MCF 10A (cell line): ENCODE results near the gene RIC8B. TPM values are rescaled to one million over a fixed set of nuclear protein-coding genes. Genes with fewer than 3 reads are reported as not detected.

Source experiments
- BruUV-seq: library from RNA; stranded (reverse); fragments of 400-500 nt; replicated peaks from 2 replicates; lab custom pipeline; 2021; lab: Mats Ljungman, UMichigan
- CTCF ChIA-PET: fragments of 300-600 bp; sonication (Branson Sonifier 250); formaldehyde crosslinking; extraction: SDS; loops from one replicate; lab custom pipeline; 2021; ENCODE audit warnings: antibody characterized with exemption, inconsistent platforms; lab: Yijun Ruan, JAX
- POLR2A ChIA-PET: fragments of 300-600, 350-650 bp; sonication (Branson Sonifier 250); formaldehyde crosslinking; extraction: SDS; loops from one replicate; lab custom pipeline; 2020; ENCODE audit warnings: antibody characterized with exemption, inconsistent platforms; lab: Yijun Ruan, JAX
- DNase-seq: peaks from one replicate; pipeline ENCODE4 v3.0.0-alpha.2; 2018; ENCODE audit not compliant: unreplicated experiment
- H3K27ac Mint-ChIP-seq: one replicate; pipeline ENCODE4 v1.8.0; 2022; ENCODE audit warnings: mild to moderate bottlenecking, low read depth, mixed read lengths; ENCODE audit not compliant: unreplicated experiment
- H3K27me3 Mint-ChIP-seq: one replicate; pipeline ENCODE4 v1.8.0; 2022; ENCODE audit warnings: mixed read lengths; ENCODE audit not compliant: insufficient read depth, unreplicated experiment
- H3K36me3 Mint-ChIP-seq: one replicate; pipeline ENCODE4 v1.8.0; 2022; ENCODE audit warnings: mild to moderate bottlenecking, moderate library complexity, mixed read lengths; ENCODE audit not compliant: insufficient read depth, unreplicated experiment
- H3K4me1 Mint-ChIP-seq: one replicate; pipeline ENCODE4 v1.8.0; 2022; ENCODE audit warnings: mixed read lengths; ENCODE audit not compliant: insufficient read depth, unreplicated experiment
- H3K4me3 Mint-ChIP-seq: one replicate; pipeline ENCODE4 v1.8.0; 2022; ENCODE audit warnings: mild to moderate bottlenecking, moderate library complexity, mixed read lengths; ENCODE audit not compliant: unreplicated experiment
- H3K9me3 Mint-ChIP-seq: one replicate; pipeline ENCODE4 v1.8.0; 2022; ENCODE audit warnings: mixed read lengths; ENCODE audit not compliant: unreplicated experiment
- intact Hi-C: fragments of 100-400 bp; cut with micrococcal nuclease; formaldehyde crosslinking; loops from 2 replicates; pipeline ENCODE4 v1.14.1; 2022
- total RNA-seq: library from RNA; stranded (reverse); gene quantifications from 2 replicates; pipeline ENCODE4 v1.2.3, GENCODE V29; 2022
- TF ChIP-seq, protein P1 (sequence below): fragments of 200-600 bp; IDR thresholded peaks from one replicate; pipeline ENCODE4 v1.8.0; 2022; ENCODE audit warnings: antibody characterized with exemption, mild to moderate bottlenecking; ENCODE audit not compliant: unreplicated experiment

RIC8B gene
- total RNA-seq, 1 experiment from 2014 or later = 10.0 TPM

- POLR2A ChIA-PET = interaction anchor here (2.4 kb wide), 1 partner anchor 8 kb away, joined by 6 read pairs; no protein-coding TSS in a partner anchor
- no peak for DNase-seq
- Mint-ChIP-seq H3K27ac (no peak overlapping the region), H3K9me3 (no peaks in the 10 kb centered on the region), H3K27me3 (no peaks in the 10 kb centered on the region), H3K4me1 (peaks cover 27% of the 10 kb centered on the region), H3K36me3 (peaks cover 9% of the 10 kb centered on the region), H3K4me3 (no peak overlapping the region)
- intact Hi-C loops = loop anchor here (10.0 kb wide), 2 partner anchors 318 to 552 kb away; partner anchors contain the start of gene CRY1
- no TSS peak for BruUV-seq
- TF ChIP-seq, protein P1, sequence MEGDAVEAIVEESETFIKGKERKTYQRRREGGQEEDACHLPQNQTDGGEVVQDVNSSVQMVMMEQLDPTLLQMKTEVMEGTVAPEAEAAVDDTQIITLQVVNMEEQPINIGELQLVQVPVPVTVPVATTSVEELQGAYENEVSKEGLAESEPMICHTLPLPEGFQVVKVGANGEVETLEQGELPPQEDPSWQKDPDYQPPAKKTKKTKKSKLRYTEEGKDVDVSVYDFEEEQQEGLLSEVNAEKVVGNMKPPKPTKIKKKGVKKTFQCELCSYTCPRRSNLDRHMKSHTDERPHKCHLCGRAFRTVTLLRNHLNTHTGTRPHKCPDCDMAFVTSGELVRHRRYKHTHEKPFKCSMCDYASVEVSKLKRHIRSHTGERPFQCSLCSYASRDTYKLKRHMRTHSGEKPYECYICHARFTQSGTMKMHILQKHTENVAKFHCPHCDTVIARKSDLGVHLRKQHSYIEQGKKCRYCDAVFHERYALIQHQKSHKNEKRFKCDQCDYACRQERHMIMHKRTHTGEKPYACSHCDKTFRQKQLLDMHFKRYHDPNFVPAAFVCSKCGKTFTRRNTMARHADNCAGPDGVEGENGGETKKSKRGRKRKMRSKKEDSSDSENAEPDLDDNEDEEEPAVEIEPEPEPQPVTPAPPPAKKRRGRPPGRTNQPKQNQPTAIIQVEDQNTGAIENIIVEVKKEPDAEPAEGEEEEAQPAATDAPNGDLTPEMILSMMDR = no peak
- CTCF ChIA-PET = interaction anchor here (0.7 to 0.8 kb wide), 2 partner anchors 27 to 138 kb away, joined by 3 read pairs; no protein-coding TSS in a partner anchor
These were observed 2.4 kb downstream of the RIC8B start for GRCh38 chr12:106776897-106777296.

DNA sequence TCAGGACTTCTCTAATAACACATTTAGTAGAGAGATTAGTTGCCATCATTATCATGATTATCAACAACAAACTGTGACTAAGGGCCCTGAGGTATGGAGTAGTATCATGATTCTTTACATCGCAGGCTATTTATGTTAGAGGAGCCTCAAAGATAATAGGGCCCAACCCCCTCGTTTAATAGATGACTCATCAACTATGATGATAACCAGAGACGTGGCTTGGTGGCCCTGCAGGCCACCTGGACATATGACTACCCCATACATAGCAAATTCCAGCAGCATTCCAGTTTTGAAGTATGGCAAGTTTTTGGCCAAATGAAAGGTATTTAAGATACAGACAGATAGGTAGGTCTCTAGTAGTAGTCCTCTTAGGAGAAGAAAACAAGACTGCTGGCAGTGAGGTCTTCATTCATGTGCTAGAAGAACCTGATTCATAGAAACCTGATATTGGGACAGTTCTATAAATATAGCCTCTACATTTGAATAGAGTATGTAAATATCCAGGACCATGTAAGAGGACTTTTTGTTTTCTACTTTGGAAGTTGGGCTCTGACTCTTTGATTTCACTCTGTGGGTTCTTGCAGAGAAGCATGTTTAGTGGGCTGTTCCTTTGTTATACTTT is 5.6 kb downstream of the RIC8B start:
- Mint-ChIP-seq H3K36me3 (peaks cover 3% of the 10 kb centered on the region), H3K27ac (peak overlapping the region; percentile 43)

DNA sequence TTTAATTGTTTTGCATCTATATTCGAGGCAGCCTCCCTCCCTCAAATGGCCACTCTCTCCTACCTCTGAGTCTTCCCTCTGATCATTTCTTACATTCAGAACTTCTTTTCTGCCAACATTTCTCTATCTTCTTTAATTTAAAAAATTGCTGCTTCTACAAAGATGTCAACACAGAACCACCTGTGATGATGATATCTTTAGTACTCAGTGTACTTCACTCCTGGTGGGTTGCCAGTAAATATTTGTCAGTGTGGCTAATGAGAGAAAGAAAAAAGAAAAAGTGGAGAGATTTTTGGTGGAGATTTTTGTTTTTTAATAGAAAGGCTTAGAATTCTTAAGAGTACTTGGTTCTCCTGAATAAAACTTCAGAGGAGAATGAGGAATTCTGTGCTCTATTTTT is 8.1 kb downstream of the RIC8B start:
- H3K9me3 Mint-ChIP-seq = no peaks in the 10 kb centered on the region
- TF ChIP-seq, protein P1 = no peak
- peaks cover 18% of the 10 kb centered on the region for H3K36me3 Mint-ChIP-seq
- no peak for DNase-seq
- intact Hi-C loops = no loop called here
- H3K4me3 Mint-ChIP-seq = no peak overlapping the region
- H3K27ac Mint-ChIP-seq = peak overlapping the region; percentile 67
- ChIA-PET POLR2A (no interaction called here), CTCF (no interaction called here)
- no TSS peak for BruUV-seq
- no peaks in the 10 kb centered on the region for H3K27me3 Mint-ChIP-seq
- H3K4me1 Mint-ChIP-seq = peaks cover 28% of the 10 kb centered on the region

More for the DNA sequence above, 5.6 kb downstream of the RIC8B start:
- ChIA-PET POLR2A (no interaction called here), CTCF (no interaction called here)
- no peaks in the 10 kb centered on the region for H3K9me3 Mint-ChIP-seq
- no peaks in the 10 kb centered on the region for H3K27me3 Mint-ChIP-seq
- H3K4me1 Mint-ChIP-seq = peaks cover 42% of the 10 kb centered on the region
- TF ChIP-seq, protein P1 = no peak
- H3K4me3 Mint-ChIP-seq = no peak overlapping the region
- intact Hi-C loops = no loop called here
- peak; percentile 24 for DNase-seq
- BruUV-seq = no TSS peak

DNA sequence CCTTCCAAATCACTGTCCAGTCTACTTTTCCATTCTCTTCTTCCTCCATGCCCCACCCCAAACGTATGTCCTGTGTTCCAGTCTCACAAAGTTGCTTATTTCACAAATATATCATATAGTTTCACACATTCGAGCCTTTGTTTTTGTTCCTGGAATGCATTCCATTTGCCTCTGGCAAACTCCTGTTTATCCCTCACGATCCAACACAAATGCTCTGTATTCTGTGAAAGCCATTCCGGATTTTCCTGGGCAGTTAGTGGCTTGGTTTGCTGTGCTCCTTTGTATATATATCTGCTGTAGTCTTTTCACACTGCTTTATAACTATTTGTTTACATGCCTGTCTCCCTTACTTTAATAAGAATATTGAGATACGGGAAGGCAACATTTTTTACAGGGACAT is 9.0 kb downstream of the RIC8B start:
- Mint-ChIP-seq H3K4me3 (no peak overlapping the region), H3K27ac (no peak overlapping the region), H3K4me1 (peaks cover 28% of the 10 kb centered on the region), H3K36me3 (peaks cover 22% of the 10 kb centered on the region), H3K9me3 (no peaks in the 10 kb centered on the region), H3K27me3 (no peaks in the 10 kb centered on the region)
- BruUV-seq = no TSS peak
- DNase-seq = no peak
- intact Hi-C loops = no loop called here
- POLR2A ChIA-PET = no interaction called here
- CTCF ChIA-PET = no interaction called here
- TF ChIP-seq, protein P1 = no peak
